Measurements from ENCODE around the gene KIF20A. TPM values are rescaled to one million over a fixed set of nuclear protein-coding genes. Genes with fewer than 3 reads are reported as not detected.

Gene KIF20A
- 2.5 TPM for total RNA-seq

- Histone ChIP-seq H3K4me3 (peak within 1 kb of the TSS; percentile 72 to 94), H3K27ac (peak within 1 kb of the TSS; percentile 86), H3K27me3 (no peaks in the 10 kb centered on the region), H3K9me3 (no peaks in the 10 kb centered on the region), H3K36me3 (peaks cover 0 to 18% of the 10 kb centered on the region in 2 donors), H3K4me1 (peaks cover 25% of the 10 kb centered on the region)
- DNase-seq (ENCODE audit: extremely low spot score in 2 of 2), result peak in 1 of 2 donors; percentile 96
- TF ChIP-seq, protein P1, sequence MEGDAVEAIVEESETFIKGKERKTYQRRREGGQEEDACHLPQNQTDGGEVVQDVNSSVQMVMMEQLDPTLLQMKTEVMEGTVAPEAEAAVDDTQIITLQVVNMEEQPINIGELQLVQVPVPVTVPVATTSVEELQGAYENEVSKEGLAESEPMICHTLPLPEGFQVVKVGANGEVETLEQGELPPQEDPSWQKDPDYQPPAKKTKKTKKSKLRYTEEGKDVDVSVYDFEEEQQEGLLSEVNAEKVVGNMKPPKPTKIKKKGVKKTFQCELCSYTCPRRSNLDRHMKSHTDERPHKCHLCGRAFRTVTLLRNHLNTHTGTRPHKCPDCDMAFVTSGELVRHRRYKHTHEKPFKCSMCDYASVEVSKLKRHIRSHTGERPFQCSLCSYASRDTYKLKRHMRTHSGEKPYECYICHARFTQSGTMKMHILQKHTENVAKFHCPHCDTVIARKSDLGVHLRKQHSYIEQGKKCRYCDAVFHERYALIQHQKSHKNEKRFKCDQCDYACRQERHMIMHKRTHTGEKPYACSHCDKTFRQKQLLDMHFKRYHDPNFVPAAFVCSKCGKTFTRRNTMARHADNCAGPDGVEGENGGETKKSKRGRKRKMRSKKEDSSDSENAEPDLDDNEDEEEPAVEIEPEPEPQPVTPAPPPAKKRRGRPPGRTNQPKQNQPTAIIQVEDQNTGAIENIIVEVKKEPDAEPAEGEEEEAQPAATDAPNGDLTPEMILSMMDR (IDR thresholded peaks at IDR 0.05), result no peak
- TF ChIP-seq POLR2AphosphoS5 (IDR thresholded peaks at IDR 0.05; ENCODE audit: insufficient read depth in 1 of 2, low read depth in 1 of 2) (peak; percentile 60 to 99), POLR2A (IDR thresholded peaks at IDR 0.05) (peak in 1 of 2 donors; percentile 22)
- intact Hi-C loops (cut with DNase I), result no loop called here
Measured at GRCh38 chr5:138178516-138179276, at the start of gene KIF20A, which contains the start of gene BRD8. Gene KIF20A, plus strand, starts transcription at chr5:138179112. Its CDS starts 569 bp downstream, at chr5:138179681. Gene BRD8, minus strand, starts transcription at chr5:138178630. Its CDS starts 16 bp downstream, at chr5:138178614.

GRCh38 chr5:138129347-138129746 is 49.6 kb upstream of the KIF20A start:
- H3K4me1 ChIP-seq, result no peaks in the 10 kb centered on the region
- no peak for DNase-seq (ENCODE audit: extremely low spot score in 2 of 2)
- no peak overlapping the region for H3K27ac ChIP-seq
- no peaks in the 10 kb centered on the region for H3K36me3 ChIP-seq
- H3K9me3 ChIP-seq, result no peaks in the 10 kb centered on the region
- H3K4me3 ChIP-seq, result no peak overlapping the region
- TF ChIP-seq, protein P1 (IDR thresholded peaks at IDR 0.05), result no peak
- TF ChIP-seq POLR2A (IDR thresholded peaks at IDR 0.05), result no peak
- TF ChIP-seq POLR2AphosphoS5 (IDR thresholded peaks at IDR 0.05; ENCODE audit: insufficient read depth in 1 of 2, low read depth in 1 of 2), result no peak
- intact Hi-C loops (cut with DNase I), result no loop called here
- no peaks in the 10 kb centered on the region for H3K27me3 ChIP-seq

- intact Hi-C loops (cut with DNase I), result loop anchor here (5.0 kb wide), 1 partner anchor 55 kb away; no protein-coding TSS in a partner anchor
- no peak for TF ChIP-seq POLR2AphosphoS5 (IDR thresholded peaks at IDR 0.05; ENCODE audit: insufficient read depth in 1 of 2, low read depth in 1 of 2)
- TF ChIP-seq, protein P1 (IDR thresholded peaks at IDR 0.05), result no peak
- no peak for TF ChIP-seq POLR2A (IDR thresholded peaks at IDR 0.05)
Measured at GRCh38 chr5:138132543-138132942, 46.4 kb upstream of the KIF20A start.

DNA sequence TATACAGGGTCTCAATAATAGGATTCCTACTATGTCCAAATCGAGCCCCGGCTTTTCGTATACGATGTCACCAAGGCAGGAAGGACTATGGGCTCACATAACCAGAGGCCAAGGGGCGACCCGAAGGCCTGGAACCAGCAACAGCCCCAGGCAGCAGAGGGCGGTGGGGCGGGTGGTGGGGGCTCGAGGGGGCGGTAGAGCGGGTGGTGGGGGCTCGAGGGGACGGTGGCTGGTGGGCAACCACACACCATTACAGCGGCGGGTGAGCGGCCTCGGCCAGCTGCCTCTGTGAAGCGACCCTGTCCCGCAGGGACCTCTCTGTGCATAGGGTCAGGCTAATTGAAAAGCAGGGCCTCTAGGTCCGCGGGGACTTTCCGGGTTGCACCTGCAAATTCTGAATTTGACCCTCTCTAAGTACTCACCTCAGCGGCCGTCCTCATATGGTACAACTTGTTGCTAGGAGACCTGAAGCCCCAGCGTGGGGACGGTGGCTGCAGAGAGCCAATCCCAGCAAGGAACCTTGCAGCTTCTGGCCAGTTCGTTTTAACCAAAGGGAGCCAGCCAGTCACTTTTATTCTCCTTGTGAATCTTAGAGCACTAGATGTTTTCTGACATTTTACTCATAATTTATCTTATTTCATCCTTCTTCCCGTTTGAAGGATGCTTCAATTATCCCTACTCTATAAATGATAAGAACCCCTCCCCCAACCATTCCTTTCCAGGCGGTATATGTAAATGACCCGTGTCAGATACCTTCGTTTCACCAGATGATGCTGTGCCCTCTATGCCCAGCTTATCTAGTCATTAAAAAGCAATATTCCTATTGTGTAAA is 39.7 kb upstream of the KIF20A start, which contains the start of gene NME5:
Gene NME5, minus strand, starts transcription at position 480 of the 832 bp plus-strand sequence. CDS start 648 bp downstream, outside the sequence.
- peaks cover 7% of the 10 kb centered on the region for H3K4me1 ChIP-seq
- no peaks in the 10 kb centered on the region for H3K9me3 ChIP-seq
- DNase-seq (ENCODE audit: extremely low spot score in 2 of 2), result no peak
- peak within 1 kb of the TSS; percentile 49 to 51 for H3K4me3 ChIP-seq
- no peak within 1 kb of the TSS for H3K27ac ChIP-seq
- intact Hi-C loops (cut with DNase I), result no loop called here
- TF ChIP-seq POLR2AphosphoS5 (IDR thresholded peaks at IDR 0.05; ENCODE audit: insufficient read depth in 1 of 2, low read depth in 1 of 2) (no peak), POLR2A (IDR thresholded peaks at IDR 0.05) (no peak)
- TF ChIP-seq, protein P1 (IDR thresholded peaks at IDR 0.05), result no peak
- H3K27me3 ChIP-seq, result no peaks in the 10 kb centered on the region
- H3K36me3 ChIP-seq, result no peaks in the 10 kb centered on the region

More at GRCh38 chr5:138132543-138132942, 46.4 kb upstream of the KIF20A start:
- H3K4me1 ChIP-seq, result no peaks in the 10 kb centered on the region
- no peaks in the 10 kb centered on the region for H3K9me3 ChIP-seq
- no peaks in the 10 kb centered on the region for H3K36me3 ChIP-seq
- H3K27ac ChIP-seq, result no peak overlapping the region
- DNase-seq (ENCODE audit: extremely low spot score in 2 of 2), result no peak
- H3K4me3 ChIP-seq, result no peak overlapping the region
- H3K27me3 ChIP-seq, result no peaks in the 10 kb centered on the region
